ENCODE measurements around the gene ZNF611. TPM values are rescaled to one million over a fixed set of nuclear protein-coding genes. Genes with fewer than 3 reads are reported as not detected.

ZNF611 gene
- total and polyA plus RNA-seq, 2 of the 13 experiments (the other 11 are each of a cell fraction or from before 2014, with no cell fraction given) = 2.7 to 4.1 TPM

DNA sequence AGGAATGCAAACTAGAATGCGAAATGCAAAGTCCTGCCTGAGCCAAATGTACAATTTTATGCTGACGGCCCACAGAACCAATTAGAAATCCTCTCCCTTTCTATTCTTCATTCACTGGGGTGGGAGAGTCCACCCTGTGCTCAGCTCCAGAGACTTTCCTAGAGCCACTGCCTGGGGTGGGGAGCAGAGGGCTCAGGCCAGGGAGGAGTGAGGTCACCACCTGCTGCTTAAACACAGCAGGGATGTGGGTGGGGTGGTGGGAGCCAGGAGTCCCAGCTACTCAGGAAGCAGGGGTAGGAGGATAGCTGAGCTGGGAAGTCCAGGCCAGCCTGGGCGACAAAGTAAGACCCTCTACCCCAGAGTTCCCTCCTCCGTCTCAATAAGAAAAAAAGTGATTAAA, 69.8 kb downstream of the ZNF611 start:
- Histone ChIP-seq H3K79me2 (ENCODE audit: insufficient read depth, low read length) (no peaks in the 10 kb centered on the region), H3K9ac (ENCODE audit: insufficient read depth, low read depth, low read length) (no peak overlapping the region), H3K36me3 (replicated peaks in 1 of 2; ENCODE audit: control insufficient read depth in 1 of 2, insufficient read depth in 2 of 2, low read length in 2 of 2) (peaks cover 0 to 5% of the 10 kb centered on the region in 2 experiments; a peak in 1 of 5 replicates), H4K20me1 (ENCODE audit: insufficient read depth, low read length) (no peaks in the 10 kb centered on the region), H2AFZ (ENCODE audit: low read length) (no peak overlapping the region), H3K4me2 (ENCODE audit: low read depth, low read length) (no peak overlapping the region), H3K9me3 (ENCODE audit: low read length) (peaks cover 35% of the 10 kb centered on the region; the same call in 1 of the 2 replicates), H3K27ac (ENCODE audit: extremely low read length, insufficient read depth, low read length) (no peak overlapping the region), H3K27me3 (ENCODE audit: control insufficient read depth in 1 of 2, insufficient read depth in 2 of 2, low read length in 2 of 2) (no peaks in the 10 kb centered on the region), H3K4me1 (ENCODE audit: insufficient read depth, low read length) (no peaks in the 10 kb centered on the region), H3K4me3 (replicated peaks in 1 of 3; ENCODE audit: insufficient read depth in 1 of 3, low read depth in 2 of 3, low read length in 3 of 3) (no peak overlapping the region)
- ChIA-PET POLR2A (no interaction called here), CTCF (ENCODE audit: low intra/inter-chr PET ratio, low total read pairs) (no interaction called here)
- in situ Hi-C loops (cut with HindIII; ENCODE audit: extremely low pct_ligation_motif_present, low pct_unique_long_range_greater_than_20kb) = no loop called here
- no peak for TF ChIP-seq ELF1 (CRISPR knock-in tag; IDR thresholded peaks at IDR 0.05)
- no peak for TF ChIP-seq ISX (CRISPR knock-in tag; conservative IDR thresholded peaks at IDR 0.05)
- no peak for TF ChIP-seq ZFP41 (CRISPR knock-in tag; IDR thresholded peaks at IDR 0.05; ENCODE audit: borderline replicate concordance)
- TF ChIP-seq RFX1 (IDR thresholded peaks at IDR 0.05) = no peak
- TF ChIP-seq, protein P1, sequence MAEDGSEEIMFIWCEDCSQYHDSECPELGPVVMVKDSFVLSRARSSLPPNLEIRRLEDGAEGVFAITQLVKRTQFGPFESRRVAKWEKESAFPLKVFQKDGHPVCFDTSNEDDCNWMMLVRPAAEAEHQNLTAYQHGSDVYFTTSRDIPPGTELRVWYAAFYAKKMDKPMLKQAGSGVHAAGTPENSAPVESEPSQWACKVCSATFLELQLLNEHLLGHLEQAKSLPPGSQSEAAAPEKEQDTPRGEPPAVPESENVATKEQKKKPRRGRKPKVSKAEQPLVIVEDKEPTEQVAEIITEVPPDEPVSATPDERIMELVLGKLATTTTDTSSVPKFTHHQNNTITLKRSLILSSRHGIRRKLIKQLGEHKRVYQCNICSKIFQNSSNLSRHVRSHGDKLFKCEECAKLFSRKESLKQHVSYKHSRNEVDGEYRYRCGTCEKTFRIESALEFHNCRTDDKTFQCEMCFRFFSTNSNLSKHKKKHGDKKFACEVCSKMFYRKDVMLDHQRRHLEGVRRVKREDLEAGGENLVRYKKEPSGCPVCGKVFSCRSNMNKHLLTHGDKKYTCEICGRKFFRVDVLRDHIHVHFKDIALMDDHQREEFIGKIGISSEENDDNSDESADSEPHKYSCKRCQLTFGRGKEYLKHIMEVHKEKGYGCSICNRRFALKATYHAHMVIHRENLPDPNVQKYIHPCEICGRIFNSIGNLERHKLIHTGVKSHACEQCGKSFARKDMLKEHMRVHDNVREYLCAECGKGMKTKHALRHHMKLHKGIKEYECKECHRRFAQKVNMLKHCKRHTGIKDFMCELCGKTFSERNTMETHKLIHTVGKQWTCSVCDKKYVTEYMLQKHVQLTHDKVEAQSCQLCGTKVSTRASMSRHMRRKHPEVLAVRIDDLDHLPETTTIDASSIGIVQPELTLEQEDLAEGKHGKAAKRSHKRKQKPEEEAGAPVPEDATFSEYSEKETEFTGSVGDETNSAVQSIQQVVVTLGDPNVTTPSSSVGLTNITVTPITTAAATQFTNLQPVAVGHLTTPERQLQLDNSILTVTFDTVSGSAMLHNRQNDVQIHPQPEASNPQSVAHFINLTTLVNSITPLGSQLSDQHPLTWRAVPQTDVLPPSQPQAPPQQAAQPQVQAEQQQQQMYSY (CRISPR knock-in tag; IDR thresholded peaks at IDR 0.05) = no peak
- TF ChIP-seq, protein P2, sequence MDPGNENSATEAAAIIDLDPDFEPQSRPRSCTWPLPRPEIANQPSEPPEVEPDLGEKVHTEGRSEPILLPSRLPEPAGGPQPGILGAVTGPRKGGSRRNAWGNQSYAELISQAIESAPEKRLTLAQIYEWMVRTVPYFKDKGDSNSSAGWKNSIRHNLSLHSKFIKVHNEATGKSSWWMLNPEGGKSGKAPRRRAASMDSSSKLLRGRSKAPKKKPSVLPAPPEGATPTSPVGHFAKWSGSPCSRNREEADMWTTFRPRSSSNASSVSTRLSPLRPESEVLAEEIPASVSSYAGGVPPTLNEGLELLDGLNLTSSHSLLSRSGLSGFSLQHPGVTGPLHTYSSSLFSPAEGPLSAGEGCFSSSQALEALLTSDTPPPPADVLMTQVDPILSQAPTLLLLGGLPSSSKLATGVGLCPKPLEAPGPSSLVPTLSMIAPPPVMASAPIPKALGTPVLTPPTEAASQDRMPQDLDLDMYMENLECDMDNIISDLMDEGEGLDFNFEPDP (CRISPR knock-in tag; conservative IDR thresholded peaks at IDR 0.05) = no peak
- no peak for TF ChIP-seq STAT5B (CRISPR knock-in tag; IDR thresholded peaks at IDR 0.05)
- no peak for TF ChIP-seq ZNF720 (CRISPR knock-in tag; IDR thresholded peaks at IDR 0.05)
- TF ChIP-seq, protein P3, sequence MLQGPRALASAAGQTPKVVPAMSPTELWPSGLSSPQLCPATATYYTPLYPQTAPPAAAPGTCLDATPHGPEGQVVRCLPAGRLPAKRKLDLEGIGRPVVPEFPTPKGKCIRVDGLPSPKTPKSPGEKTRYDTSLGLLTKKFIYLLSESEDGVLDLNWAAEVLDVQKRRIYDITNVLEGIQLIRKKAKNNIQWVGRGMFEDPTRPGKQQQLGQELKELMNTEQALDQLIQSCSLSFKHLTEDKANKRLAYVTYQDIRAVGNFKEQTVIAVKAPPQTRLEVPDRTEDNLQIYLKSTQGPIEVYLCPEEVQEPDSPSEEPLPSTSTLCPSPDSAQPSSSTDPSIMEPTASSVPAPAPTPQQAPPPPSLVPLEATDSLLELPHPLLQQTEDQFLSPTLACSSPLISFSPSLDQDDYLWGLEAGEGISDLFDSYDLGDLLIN (CRISPR knock-in tag; IDR thresholded peaks at IDR 0.05; ENCODE audit: borderline replicate concordance) = no peak
- TF ChIP-seq CBX2 (IDR thresholded peaks at IDR 0.05; ENCODE audit: low read depth, low read length) = no peak
- no peak for TF ChIP-seq CBX2 (CRISPR knock-in tag; IDR thresholded peaks at IDR 0.05; ENCODE audit: low read depth)
- 58% methylated on average over 4 of the region's 4 CpGs for WGBS (ENCODE audit: low lambda C conversion rate)
- intact Hi-C loops (cut with micrococcal nuclease; ENCODE audit: unreplicated experiment) = no loop called here
- ATAC-seq (no peak), DNase-seq (ENCODE audit: low spot score) (no peak), FAIRE-seq (no peak)
- BruUV-seq (replicated peaks) = no TSS peak

Data from HepG2 (cell line).